Activated CD8-positive, alpha-beta memory T cell treated with anti-CD3 and anti-CD28 coated beads, Interleukin-2, amount 50 U/mL, for 48 hours (primary cell): ENCODE measurements around the gene MKRN2.

Experiments
- DNase-seq: peaks from one replicate; pipeline ENCODE4 v3.0.0-alpha.2; 2020

Gene MKRN2

DNA sequence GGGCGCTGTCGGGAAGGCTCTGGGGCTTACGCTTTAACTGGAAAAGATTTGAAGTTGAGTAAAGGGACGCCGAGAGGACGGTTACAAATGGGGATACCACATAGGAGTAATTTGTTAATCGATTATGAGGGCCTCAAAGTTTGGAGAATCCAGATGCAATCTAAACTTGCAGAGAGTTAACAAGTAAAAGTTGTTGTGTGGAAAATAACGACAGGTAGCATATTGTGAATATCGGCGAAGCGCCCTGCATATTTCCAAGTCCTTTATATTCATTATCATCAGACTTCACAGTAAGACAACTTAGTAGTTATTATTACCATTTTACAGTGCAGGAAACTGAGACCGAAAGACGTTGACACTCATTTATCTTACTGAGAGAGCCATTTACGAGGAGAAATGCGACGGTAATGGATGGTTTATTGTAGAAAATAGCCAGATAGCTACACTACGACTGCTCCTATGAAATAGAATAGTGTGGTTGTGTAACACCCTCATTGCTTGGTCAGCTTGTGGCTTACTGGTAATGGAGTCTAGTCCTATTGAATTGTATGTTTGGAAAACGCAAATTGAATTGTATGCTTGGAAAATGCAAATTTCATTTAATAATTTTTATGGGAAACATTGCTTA is 700 bp downstream of the MKRN2 start:
- DNase-seq: no peak

DNA sequence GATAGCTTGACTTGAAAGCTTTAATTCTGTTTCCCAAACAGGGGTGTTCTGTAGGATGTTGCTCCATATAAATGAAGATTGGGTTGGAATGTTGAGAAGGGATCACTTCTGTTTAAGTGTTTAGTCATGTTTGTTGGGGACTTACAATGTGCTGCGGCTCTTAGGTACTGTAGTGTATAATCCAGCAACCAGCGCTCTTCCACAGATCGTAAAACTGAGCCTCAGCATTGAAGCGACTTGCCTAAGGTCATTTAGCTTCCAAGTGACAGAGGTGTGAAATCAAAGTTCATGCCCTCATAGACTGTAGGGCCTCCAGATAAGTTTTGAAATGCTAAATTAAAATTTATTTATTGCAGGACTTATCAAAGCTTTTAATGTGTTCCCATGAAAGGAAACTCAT is 1.8 kb downstream of the MKRN2 start:
- no peak for DNase-seq

DNA sequence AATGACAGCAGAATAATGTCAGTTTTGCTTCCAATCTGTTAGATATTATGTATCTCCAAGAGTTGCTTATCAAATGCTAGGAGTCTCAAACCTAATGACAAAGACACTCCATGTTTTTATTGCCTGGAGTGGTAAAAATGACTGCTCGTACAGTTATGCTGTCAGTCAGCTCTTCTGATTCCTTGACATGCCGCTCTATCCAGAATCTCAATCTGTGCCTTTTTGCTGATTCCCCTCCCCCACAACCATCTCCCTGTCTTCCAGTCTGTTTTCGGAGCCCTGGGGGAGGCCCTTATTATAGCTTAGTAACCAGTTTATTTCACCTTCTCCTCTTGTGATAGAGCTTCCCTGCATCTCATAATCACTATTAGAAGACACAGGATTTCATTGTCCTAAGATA is 2.6 kb downstream of the MKRN2 start:
- DNase-seq: no peak

DNA sequence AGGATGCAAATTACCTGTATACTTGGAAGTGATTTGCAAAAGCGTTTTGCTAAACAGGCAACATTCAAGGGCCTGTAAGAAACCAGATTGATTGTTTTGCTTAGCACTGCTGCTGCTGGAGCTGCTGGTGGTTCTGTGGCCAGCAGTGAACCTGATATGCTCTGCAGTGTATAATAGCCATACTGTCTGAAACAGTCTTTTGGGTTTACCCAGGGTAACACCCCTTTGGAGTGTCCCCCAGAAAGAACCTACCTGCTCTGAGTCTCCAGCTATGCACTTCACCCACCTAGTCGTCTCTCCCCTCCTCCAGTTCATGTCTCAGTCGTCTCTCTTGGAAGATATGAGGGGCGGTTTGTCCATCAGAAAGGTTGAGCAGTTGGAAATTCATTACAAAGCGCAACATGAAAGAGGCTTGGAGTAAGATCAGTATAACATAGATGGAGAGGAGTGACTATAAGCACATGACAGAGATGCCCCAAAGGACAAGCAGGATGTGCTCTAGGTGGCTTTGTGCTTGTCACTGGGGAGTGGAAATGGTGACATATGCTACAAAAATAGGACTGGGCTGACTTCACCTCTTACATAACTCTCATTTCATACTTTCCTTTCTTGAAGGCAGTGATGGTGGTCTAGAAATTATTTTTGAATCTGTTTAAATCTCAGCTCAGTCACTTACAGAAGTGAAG is 3.8 kb downstream of the MKRN2 start:
- DNase-seq: no peak

DNA sequence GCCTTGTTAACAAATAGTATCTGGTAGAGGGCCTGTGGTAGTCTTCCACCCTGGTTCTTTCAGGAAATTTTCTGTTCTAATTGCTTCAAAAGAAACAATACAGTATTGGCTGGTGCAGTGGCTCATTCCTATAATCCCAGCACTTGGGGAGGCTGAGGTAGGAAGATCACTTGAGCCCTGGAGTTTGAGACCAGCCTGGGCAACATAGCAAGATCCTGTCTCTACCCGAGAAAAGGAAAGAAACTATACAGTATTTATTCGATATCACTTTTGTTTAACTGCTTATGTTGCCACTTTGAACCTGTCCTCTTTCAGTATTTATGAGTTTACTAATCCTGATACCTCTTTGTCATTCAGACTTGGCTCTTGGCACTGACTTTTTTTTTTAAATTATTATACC is 4.5 kb downstream of the MKRN2 start:
- DNase-seq: no peak

DNA sequence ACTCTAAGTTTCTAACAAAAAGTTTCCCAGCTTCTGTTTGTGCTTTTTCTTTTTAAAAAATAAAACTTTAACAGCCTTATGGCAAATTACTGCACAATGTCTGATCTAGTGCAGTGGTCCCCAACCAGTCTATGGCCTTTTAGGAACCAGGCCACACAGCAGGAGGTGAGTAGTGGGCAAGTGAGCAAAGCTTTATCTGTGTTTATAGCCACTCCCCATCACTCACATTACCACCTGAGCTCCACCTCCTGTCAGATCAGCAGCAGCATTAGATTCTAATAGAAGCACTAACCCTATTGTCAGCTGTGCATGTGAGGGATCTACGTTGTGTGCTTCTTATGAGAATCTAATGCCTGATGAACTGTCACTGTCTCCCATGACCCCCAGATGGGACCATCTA is 5.6 kb downstream of the MKRN2 start:
- no peak for DNase-seq

DNA sequence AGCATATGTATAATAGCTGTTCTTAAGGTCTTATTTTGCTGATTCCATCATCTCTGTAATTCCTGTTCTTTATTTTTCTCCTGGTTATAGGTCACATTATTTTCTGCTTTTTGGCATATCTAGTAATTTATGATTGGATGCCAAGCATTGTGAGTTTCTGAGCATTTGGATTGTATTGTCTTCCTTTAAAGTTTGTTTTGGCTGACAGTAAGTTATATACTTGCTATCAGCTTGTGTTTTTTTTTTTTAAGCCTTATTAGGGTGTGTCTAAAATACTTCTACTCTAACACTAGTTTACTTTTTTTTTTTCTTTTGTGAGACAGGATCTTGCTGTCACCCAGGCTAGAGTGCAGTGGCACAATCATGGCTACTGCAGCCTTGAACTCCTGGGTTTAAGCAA is 10.1 kb downstream of the MKRN2 start:
- no peak for DNase-seq

DNA sequence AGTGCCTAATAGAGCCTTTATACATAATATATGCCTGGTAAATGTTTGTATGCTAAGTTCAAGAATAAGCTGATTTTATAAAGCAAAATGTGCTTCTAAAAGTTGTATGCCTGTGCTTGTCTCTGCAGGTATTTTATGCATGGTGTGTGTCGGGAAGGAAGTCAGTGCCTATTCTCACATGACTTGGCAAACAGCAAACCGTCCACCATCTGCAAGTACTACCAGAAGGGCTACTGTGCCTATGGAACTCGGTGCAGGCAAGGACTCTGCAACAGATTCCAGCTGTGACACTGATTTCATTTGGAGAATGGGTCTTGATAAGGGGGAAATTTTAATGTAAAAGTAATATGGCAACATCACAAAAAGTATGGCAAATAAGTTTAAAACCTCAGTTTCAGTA is 11.9 kb downstream of the MKRN2 start:
- no peak for DNase-seq

DNA sequence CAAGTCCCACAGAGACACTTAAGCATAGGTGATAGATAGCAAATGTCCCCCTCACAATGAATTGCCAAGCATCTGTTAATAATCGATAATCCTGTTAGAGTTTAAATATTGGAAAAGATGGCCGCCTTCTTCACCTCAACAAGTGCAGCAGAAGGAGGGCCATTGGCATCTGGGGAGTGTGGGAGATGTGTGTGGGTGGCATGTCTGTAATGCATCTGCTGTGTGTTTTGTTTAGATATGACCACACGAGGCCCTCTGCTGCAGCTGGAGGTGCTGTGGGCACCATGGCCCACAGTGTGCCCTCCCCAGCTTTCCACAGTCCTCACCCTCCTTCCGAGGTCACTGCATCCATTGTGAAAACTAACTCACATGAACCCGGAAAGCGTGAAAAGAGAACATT is 12.9 kb downstream of the MKRN2 start:
- no peak for DNase-seq

DNA sequence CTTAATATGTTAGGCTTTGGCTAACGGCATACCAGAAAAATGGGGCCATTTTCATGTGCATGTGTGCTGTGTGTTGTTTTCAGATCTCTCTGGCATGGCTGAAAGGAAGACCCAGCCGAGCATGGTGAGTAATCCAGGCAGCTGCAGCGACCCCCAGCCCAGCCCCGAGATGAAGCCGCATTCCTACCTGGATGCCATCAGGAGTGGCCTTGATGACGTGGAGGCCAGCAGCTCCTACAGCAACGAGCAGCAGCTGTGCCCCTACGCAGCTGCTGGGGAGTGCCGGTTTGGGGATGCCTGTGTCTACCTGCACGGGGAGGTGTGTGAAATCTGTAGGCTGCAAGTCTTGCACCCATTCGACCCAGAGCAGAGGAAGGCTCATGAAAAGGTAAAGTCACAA is 15.1 kb downstream of the MKRN2 start:
- DNase-seq: no peak

DNA sequence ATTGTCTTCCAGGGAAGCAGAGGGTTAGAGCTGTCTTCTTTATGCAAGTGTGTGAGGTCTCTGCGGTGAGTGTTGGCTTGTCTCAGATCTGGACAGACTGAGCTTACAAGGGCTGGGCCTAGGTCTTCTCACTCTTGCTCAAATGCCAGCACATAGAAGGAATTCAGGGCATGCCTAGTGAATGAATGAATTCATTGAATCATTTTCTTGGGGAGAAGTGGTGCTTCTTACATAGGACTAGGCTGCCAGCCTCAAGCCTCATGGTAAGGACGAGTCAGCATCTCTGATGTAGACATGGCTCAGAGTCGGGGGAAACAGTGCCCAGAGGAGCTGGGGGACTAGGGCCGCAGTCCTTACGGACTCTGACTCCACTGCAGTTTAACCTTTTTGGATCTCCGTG is 17.2 kb downstream of the MKRN2 start:
- DNase-seq: no peak

DNA sequence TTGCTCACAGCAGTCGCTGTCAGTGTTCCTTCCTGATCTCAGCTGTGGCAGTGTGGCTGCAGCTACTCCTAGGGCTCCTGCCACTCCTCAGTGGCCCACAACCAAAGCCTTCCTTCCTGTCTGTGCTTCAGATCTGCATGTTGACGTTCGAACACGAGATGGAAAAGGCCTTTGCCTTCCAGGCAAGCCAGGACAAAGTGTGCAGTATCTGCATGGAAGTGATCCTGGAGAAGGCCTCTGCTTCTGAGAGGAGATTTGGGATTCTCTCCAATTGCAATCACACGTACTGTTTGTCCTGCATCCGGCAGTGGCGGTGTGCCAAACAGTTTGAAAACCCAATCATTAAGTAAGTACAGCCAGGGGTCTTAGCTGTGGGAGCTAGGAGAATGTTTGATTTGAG is 17.8 kb downstream of the MKRN2 start:
- DNase-seq: no peak

DNA sequence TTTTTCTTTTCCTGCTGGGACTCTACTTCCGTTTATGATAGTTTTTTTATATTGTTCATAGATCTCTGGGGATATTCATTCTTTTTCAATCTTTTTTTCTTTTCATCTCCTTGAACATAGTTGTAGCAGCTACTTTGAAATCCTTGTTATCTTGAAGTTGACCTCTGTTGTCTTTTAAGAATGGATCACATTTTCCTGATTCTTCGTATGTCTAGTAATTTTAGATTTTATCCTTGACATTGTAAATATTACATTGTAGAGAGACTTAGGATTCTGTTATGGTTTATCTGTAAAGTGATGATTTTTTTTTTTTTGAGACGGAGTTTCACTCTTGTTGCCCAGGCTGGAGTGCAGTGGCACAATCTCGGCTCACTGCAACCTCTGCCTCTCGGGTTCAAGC is 20.5 kb downstream of the MKRN2 start:
- no peak for DNase-seq

DNA sequence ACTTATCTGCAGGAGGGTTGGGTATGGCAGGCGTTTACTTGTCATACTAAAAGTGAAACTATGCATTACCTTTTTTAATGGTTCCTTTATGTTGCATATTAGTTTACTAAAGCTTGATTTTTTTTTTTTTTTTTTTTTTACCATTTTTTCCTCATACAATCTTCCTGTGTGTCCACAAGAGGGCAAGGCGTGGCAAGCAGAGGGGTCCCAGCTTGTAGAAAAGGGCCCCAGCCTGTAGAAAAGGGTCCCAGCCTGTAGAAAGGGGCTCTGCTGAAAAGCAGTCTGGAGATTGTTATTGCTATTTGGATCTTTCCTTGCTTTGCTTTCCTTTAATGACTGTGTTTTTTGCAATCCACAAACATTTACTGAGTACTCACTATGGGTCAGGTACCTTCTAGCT is 21.9 kb downstream of the MKRN2 start:
- no peak for DNase-seq

DNA sequence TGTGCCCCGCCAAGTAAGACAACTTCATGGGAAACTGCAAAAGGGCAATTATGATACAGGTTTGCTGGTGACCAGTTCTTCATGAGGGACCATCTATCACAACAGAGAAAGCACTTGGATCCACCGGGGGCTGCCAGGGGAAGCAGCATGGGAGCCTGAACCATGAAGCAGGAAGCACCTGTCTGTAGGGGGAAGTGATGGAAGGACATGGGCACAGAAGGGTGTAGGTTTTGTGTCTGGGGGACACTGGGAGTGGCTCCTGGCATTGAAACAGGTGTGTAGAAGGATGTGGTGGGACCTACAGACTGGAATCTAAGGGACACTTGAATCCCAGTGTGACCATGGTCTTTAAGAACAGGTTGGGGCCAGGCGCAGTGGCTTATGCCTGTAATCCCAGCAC is 22.6 kb downstream of the MKRN2 start:
- peak; percentile 37 for DNase-seq

DNA sequence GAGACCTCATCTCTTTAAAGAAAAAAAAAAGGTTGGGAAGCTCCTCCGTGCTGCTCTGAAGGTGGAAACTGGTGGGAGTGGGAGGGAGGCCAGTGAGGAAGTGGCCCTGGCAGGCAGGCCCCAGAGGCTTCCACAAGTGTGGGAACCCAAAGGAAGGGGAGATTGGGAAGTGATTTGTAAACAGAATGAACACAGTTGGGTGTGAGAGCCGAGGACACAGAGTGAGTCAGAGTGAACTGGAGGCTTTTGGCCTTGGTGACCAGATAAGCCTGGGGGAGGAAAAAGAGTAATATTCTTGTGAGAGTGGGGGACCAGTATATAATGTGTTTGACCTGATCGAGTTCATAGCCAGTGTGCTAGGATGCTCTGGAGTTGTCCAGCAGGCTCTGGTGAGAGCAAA is 23.0 kb downstream of the MKRN2 start:
- DNase-seq: no peak

DNA sequence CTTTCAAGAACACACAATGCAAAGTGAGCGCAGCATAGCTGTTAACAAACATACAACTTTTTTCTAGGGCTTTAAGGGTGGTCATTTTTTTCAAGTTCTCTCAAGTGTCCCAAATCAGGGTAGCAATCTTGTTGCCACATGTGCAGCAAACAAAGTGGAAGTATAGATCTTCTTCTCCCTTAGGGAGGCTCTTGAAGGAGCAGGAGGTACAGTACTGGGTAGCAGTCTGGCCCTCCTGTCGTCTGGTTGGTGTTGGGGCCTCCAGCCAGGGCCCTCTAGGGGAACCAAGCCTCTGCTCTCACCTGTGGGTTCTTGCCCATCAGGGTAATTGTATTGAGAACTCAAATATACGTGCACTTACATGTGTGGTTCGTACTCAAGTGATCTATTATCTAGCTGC is 25.8 kb downstream of the MKRN2 start:
- DNase-seq: peak; percentile 33

DNA sequence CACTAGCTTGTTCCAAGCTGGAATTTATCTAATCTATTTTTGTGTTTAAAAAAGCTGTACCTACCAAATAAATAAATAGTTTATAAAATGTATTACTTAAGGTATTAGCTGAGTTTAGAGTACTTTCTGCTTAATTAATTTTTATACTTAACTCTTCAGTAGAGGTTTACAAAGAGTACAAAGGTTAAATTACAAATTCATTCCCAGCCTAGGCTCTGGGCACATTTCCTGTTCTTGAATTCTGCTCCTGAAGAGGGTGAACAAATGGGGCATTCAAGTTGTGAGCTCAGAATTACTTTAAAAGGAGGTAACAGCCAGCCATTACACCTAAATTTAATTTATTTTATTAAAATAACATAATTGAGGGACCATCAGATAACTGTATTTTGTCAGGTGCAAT is 26.4 kb downstream of the MKRN2 start:
- DNase-seq: no peak

DNA sequence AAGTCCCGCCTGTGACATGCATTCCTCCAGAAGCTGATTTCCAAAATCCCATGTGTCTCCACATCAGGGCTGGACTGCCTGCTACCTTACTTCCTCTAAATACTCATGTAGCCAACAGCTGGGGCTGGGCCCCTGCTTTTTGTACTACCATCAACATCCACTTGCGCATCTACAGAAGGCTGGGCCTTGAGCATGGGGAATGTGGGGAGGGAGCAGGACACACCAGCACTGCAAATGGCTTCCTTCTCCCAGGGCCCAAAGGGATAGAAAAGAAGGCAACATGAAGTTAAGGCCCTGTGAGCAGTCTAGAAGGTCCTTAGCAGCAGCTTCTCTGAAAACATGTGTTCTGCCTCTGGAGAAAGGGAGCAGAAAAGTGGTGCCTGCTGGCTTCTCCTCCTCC is 27.2 kb downstream of the MKRN2 start:
- no peak for DNase-seq

DNA sequence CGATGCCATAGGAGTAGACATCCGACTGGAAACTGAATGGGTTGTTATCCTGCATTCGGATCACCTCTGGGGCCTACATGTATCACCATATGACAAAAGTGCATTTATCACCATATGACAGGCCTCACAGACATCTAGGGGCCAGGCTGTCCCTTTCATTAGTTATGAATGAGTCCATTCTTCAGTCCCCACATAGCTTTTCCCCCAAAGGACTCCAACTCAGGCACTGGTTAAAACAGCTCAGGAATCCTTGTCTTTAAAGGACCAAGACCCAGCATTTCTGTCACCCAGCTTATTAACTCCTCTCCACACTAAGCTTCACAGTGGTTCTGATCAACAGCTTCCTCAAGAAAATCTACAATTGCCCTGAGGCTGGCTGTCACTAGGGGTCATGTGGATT is 28.3 kb downstream of the MKRN2 start:
- no peak for DNase-seq

DNA sequence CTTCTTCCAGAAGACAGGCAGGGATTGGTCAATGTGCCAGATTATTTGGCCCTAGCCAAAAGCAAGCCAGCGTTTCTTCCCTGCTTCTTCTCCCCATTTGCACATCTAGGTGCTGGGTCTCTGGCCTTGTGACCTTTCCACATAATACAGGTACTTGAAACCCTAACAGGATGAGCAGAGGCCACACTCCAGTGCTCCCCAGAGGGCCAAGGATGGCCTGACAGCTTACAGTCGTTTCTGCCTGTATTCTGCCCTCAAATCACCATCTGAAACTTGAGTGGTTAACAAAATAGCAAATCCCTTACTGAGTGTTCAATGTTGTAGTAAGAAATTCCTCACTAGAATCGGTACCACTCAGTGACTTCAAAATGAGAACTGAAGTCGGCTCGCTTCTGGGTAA is 29.1 kb downstream of the MKRN2 start:
- no peak for DNase-seq

DNA sequence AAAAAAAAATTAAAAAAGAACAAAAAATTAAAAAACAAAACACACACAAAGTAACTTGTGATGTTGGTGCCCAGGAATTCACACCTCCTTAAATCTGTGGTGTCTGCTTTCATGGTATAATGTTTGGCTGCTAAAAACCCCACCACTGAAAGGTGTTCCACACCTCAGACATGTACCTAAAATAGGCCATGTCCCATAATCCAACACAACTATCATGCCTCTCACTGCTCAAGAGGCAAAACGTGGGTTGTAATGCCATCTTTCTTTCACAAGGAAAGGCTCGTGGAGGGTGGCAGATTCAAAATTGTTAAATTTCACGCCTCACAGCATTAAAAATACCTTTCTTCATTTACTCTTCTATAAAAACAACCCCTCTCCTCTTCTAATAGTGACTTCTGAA is 29.5 kb downstream of the MKRN2 start:
- DNase-seq: no peak

DNA sequence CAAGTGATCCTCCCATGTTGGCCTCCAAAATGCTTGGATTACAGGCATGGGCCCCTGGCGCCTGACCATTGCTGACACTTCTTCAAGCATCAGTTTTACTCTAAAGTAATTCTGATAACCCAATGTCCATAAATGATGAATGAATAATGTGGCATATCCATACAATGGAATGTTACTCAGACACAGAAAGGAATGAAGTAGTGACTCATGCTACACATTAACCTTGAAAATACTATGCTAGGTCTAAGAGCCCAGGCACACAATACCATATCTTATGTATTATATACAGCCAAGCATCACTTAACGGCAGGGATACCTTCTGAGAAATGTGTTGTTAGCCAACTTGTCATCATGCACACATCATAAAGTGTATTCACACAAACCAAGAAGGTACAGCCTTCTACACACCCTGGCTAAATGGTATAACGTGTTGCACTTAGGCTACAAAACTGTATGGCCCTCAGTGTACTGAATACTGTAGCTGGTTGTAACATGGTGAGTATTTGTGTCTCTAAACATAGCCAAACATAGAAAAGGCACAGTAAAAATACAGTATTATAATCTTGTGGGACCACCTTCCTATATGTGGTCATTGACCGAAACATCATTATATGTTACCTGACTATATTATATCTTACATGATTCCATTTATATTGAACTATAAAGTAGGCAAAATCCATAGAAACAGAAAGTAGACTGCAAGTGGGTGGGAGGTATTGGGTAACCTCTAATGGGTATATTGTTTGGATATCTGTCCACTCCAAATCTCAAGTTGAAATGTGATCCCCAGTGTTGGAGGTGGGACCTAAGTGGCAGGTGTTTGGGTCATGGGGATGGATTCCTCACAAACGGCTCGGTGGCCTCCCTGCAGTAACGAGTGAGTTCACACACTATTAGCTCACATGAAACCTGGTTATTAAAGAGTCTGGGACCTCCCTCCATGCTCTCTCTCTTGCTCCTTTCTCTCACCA is 31.4 kb downstream of the MKRN2 start:
- no peak for DNase-seq

DNA sequence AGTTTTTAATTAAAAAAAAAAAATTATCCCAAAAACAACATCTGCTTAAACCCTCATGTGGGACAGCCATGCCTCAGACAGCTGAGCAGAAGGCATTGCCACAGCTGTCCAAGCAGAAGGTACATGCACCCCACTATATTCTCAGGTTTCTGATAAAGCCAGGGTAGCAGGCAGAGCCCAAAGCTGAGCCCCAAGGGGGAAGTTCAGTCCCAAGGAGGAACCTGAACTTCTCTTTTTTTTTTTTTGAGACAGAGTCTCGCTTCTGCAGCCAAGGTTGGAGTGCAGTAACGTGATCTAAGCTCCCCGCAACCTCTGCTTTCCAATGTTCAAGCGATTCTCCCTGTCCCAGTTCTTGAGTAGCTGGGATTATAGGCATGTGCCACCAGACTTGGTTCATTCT is 33.2 kb downstream of the MKRN2 start:
- no peak for DNase-seq
